ENCODE measurements around the gene LSMEM2. TPM values are rescaled to one million over a fixed set of nuclear protein-coding genes. Genes with fewer than 3 reads are reported as not detected.
A peak's percentile ranks its signal among the peaks of the same experiment; 100 is the strongest.
"Not testable (repeated sequence)": the region's sequence is repeated elsewhere in the genome, so short reads cannot be mapped to it uniquely, and the experiment has no call there.

Gene LSMEM2
- total RNA-seq, 1 experiment from 2014 or later, result not detected

GRCh38 chr3:50300681-50301254 lies 21.9 kb downstream of the LSMEM2 start:
- Histone ChIP-seq H3K27ac (no peak overlapping the region; the same call in 1 of the 2 replicates), H3K4me1 (peaks cover 8% of the 10 kb centered on the region; the same call in 1 of the 2 replicates), H3K27me3 (no peaks in the 10 kb centered on the region), H3K9me3 (replicated peaks) (no peaks in the 10 kb centered on the region), H3K4me3 (no peak overlapping the region), H3K36me3 (no peaks in the 10 kb centered on the region)
- no peak for DNase-seq

GRCh38 chr3:50302095-50303012 lies 23.5 kb downstream of the LSMEM2 start:
- peaks cover 8% of the 10 kb centered on the region; the same call in 1 of the 2 replicates for H3K4me1 ChIP-seq

GRCh38 chr3:50303013-50303815 lies 24.3 kb downstream of the LSMEM2 start, which contains the start of gene HYAL1:
Gene HYAL1 (minus strand): TSS chr3:50303574. CDS start chr3:50302956, 618 bp downstream.
- Histone ChIP-seq H3K4me3 (no peak within 1 kb of the TSS), H3K36me3 (no peaks in the 10 kb centered on the region), H3K9me3 (replicated peaks) (0 out of 2 replicates have a peak, but pooled peaks cover 3% of the 10 kb centered on the region), H3K4me1 (peaks cover 8% of the 10 kb centered on the region; the same call in 1 of the 2 replicates), H3K27ac (no peak within 1 kb of the TSS), H3K27me3 (no peaks in the 10 kb centered on the region)
- no peak for DNase-seq

More at GRCh38 chr3:50302095-50303012, 23.5 kb downstream of the LSMEM2 start:
- DNase-seq, result no peak
- Histone ChIP-seq H3K27ac (no peak overlapping the region), H3K36me3 (no peaks in the 10 kb centered on the region), H3K27me3 (no peaks in the 10 kb centered on the region), H3K4me3 (no peak overlapping the region), H3K9me3 (replicated peaks) (no peaks in the 10 kb centered on the region)

- Histone ChIP-seq H3K4me1 (peaks cover 8% of the 10 kb centered on the region; the same call in 1 of the 2 replicates), H3K27me3 (no peaks in the 10 kb centered on the region), H3K36me3 (no peaks in the 10 kb centered on the region), H3K9me3 (replicated peaks) (0 out of 2 replicates have a peak, but pooled peaks cover 3% of the 10 kb centered on the region), H3K4me3 (no peak overlapping the region), H3K27ac (no peak overlapping the region)
- no peak for DNase-seq
Measured at GRCh38 chr3:50304601-50305000, 25.7 kb downstream of the LSMEM2 start.

GRCh38 chr3:50312041-50312440 lies 33.2 kb downstream of the LSMEM2 start:
- H3K4me3 ChIP-seq; H3K4me1 ChIP-seq; H3K27me3 ChIP-seq; DNase-seq; H3K27ac ChIP-seq; H3K9me3 ChIP-seq (replicated peaks); H3K36me3 ChIP-seq: not testable (repeated sequence)

- no peaks in the 10 kb centered on the region for H3K27me3 ChIP-seq
- DNase-seq, result no peak
- H3K36me3 ChIP-seq, result peaks cover 4% of the 10 kb centered on the region
- H3K9me3 ChIP-seq (replicated peaks), result no peaks in the 10 kb centered on the region; the same call in 1 of the 2 replicates
- no peak overlapping the region for H3K27ac ChIP-seq
- H3K4me1 ChIP-seq, result no peaks in the 10 kb centered on the region
- H3K4me3 ChIP-seq, result no peak overlapping the region
Measured at GRCh38 chr3:50314342-50314741, 35.5 kb downstream of the LSMEM2 start.

GRCh38 chr3:50314816-50315215 lies 35.9 kb downstream of the LSMEM2 start:
- no peaks in the 10 kb centered on the region for H3K27me3 ChIP-seq
- H3K27ac ChIP-seq, result no peak overlapping the region
- no peaks in the 10 kb centered on the region for H3K4me1 ChIP-seq
- no peaks in the 10 kb centered on the region; the same call in 1 of the 2 replicates for H3K9me3 ChIP-seq (replicated peaks)
- DNase-seq, result no peak
- peaks cover 5% of the 10 kb centered on the region for H3K36me3 ChIP-seq
- no peak overlapping the region for H3K4me3 ChIP-seq

GRCh38 chr3:50316657-50317242 lies 37.9 kb downstream of the LSMEM2 start:
- peaks cover 5% of the 10 kb centered on the region for H3K36me3 ChIP-seq
- H3K4me3 ChIP-seq, result no peak overlapping the region
- H3K27ac ChIP-seq, result no peak overlapping the region
- H3K9me3 ChIP-seq (replicated peaks), result no peaks in the 10 kb centered on the region
- no peak for DNase-seq
- H3K4me1 ChIP-seq, result no peaks in the 10 kb centered on the region
- no peaks in the 10 kb centered on the region for H3K27me3 ChIP-seq

- no peaks in the 10 kb centered on the region for H3K27me3 ChIP-seq
- H3K27ac ChIP-seq, result no peak overlapping the region
- no peak overlapping the region for H3K4me3 ChIP-seq
- DNase-seq, result no peak
- H3K4me1 ChIP-seq, result no peaks in the 10 kb centered on the region; the same call in 1 of the 2 replicates
- peaks cover 5% of the 10 kb centered on the region for H3K36me3 ChIP-seq
- no peaks in the 10 kb centered on the region for H3K9me3 ChIP-seq (replicated peaks)
Measured at GRCh38 chr3:50317300-50317699, 38.4 kb downstream of the LSMEM2 start.

GRCh38 chr3:50318163-50318562 lies 39.3 kb downstream of the LSMEM2 start:
- Histone ChIP-seq H3K27ac (no peak overlapping the region), H3K4me1 (no peaks in the 10 kb centered on the region; the same call in 1 of the 2 replicates), H3K4me3 (no peak overlapping the region), H3K36me3 (peaks cover 5% of the 10 kb centered on the region), H3K27me3 (no peaks in the 10 kb centered on the region), H3K9me3 (replicated peaks) (no peaks in the 10 kb centered on the region)
- DNase-seq, result no peak

GRCh38 chr3:50318615-50319014 lies 39.7 kb downstream of the LSMEM2 start:
- Histone ChIP-seq H3K4me3 (no peak overlapping the region), H3K4me1 (no peaks in the 10 kb centered on the region; the same call in 1 of the 2 replicates), H3K9me3 (replicated peaks) (no peaks in the 10 kb centered on the region), H3K27ac (no peak overlapping the region), H3K36me3 (peaks cover 5% of the 10 kb centered on the region), H3K27me3 (no peaks in the 10 kb centered on the region)
- DNase-seq, result no peak

GRCh38 chr3:50319181-50319893 lies 40.5 kb downstream of the LSMEM2 start:
- DNase-seq, result no peak
- Histone ChIP-seq H3K36me3 (peaks cover 5% of the 10 kb centered on the region), H3K4me3 (no peak overlapping the region), H3K27me3 (no peaks in the 10 kb centered on the region), H3K27ac (no peak overlapping the region), H3K4me1 (peaks cover 2% of the 10 kb centered on the region; the same call in 1 of the 2 replicates), H3K9me3 (replicated peaks) (no peaks in the 10 kb centered on the region)

- peaks cover 4% of the 10 kb centered on the region; the same call in 1 of the 2 replicates for H3K4me1 ChIP-seq
- peaks cover 5% of the 10 kb centered on the region for H3K36me3 ChIP-seq
- H3K4me3 ChIP-seq, result peak overlapping the region; percentile 90
- no peak overlapping the region; the same call in 1 of the 2 replicates for H3K27ac ChIP-seq
- H3K9me3 ChIP-seq (replicated peaks), result no peaks in the 10 kb centered on the region
- DNase-seq, result no peak
- H3K27me3 ChIP-seq, result no peaks in the 10 kb centered on the region
Measured at GRCh38 chr3:50319894-50320625, 41.2 kb downstream of the LSMEM2 start.

All from SJCRH30 (cell line).